Pericardium fibroblast (primary cell): ENCODE measurements around the gene RPS19BP1. TPM values are rescaled to one million over a fixed set of nuclear protein-coding genes. Genes with fewer than 3 reads are reported as not detected.

Experiments used
- total RNA-seq: library from RNA; depleted of rRNA; stranded (reverse); fragments of >200 nt; gene quantifications from 2 replicates; pipeline ENCODE4 v1.2.3, GENCODE V29; 2015

Gene RPS19BP1, protein sequence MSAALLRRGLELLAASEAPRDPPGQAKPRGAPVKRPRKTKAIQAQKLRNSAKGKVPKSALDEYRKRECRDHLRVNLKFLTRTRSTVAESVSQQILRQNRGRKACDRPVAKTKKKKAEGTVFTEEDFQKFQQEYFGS
- 98.8 and 105 TPM in 2 replicates for total RNA-seq

DNA sequence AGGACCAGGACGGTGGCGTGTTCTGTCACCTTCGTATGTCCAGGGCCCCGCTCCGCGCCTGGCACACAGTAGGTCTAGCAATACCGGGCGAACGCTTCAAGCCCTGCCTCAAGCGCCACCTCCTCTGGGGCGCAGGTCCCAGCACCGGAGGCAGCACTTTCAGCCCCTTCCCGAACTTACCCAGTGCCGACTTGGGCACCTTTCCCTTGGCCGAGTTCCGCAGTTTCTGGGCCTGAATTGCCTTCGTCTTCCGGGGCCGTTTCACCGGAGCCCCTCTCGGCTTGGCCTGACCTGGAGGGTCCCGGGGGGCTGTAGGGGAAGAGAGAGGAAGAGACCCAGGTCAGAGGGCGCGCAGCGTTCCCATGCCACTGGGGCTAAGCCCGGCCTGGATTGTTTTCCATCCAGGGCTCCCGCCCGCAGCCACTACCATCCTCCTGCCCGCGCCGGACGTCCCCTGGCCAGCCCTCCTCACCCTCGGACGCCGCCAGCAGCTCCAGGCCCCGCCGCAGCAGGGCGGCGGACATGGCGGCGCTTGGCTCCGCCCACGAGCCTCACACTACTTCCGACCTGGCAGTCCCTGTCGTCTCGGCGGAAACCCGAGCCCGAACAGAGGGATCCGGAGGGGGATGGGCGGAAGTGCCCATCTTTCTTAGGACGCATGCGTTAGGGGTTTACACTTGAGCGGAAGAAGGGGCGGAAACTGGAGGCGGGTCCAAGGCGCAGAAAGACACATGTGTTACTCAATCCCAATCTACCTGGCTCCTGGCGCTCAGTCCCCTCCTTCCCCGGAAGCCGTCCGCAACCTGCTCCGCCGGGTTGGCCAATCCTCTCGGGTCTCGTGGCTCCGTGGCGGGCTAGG, at the start of gene RPS19BP1:
Gene RPS19BP1, minus strand, starts transcription at position 534 of the 859 bp plus-strand sequence. Its CDS starts 10 bp downstream, at position 524.

DNA sequence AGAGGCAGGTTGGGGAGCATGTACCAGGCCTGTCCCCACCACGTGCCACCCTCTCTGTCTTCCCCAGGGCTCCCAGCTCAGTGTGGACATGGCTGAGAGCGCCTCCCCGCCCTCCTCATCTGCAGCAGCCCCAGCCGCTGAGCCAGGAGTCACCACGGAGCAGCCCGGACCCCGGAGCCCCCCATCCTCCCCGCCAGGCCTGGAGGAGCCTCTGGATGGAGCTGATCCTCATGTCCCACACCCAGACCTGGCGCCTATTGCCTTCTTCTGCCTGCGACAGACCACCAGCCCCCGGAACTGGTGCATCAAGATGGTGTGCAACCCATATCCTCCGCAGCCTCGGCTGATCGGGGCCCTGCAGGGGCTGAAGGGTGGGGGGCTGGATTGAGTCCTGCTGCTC, 38.1 kb upstream of the RPS19BP1 start, which contains the start of gene CACNA1I:
Gene CACNA1I, plus strand, starts transcription at position 89 of the 400 bp plus-strand sequence. Its CDS starts 0 bp downstream, at position 89.

DNA sequence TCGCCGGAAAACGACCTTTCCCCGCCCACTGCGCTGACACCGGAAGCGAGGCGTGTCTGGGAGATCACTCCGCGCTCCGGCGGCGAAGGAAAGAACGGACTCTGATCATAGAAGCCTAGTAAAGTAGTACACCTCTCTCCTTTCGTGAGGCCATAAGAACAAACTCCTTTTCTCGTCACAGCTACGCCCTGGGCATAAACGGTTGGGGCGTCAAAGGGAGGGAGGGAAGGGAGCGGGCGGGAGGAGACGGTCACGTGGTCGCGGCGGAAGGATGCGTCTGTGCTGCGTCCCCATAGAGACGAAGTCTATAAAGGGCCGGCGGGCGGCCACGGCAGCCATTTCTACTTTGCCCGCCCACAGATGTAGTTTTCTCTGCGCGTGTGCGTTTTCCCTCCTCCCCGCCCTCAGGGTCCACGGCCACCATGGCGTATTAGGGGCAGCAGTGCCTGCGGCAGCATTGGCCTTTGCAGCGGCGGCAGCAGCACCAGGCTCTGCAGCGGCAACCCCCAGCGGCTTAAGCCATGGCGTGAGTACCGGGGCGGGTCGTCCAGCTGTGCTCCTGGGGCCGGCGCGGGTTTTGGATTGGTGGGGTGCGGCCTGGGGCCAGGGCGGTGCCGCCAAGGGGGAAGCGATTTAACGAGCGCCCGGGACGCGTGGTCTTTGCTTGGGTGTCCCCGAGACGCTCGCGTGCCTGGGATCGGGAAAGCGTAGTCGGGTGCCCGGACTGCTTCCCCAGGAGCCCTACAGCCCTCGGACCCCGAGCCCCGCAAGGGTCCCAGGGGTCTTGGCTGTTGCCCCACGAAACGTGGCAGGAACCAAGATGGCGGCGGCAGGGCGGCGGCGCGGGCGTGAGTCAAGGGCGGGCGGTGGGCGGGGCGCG, 12.1 kb downstream of the RPS19BP1 start, which contains the start of gene ATF4:
Gene ATF4, plus strand, starts transcription at position 337 of the 880 bp plus-strand sequence. CDS start 884 bp downstream, outside the sequence.

DNA sequence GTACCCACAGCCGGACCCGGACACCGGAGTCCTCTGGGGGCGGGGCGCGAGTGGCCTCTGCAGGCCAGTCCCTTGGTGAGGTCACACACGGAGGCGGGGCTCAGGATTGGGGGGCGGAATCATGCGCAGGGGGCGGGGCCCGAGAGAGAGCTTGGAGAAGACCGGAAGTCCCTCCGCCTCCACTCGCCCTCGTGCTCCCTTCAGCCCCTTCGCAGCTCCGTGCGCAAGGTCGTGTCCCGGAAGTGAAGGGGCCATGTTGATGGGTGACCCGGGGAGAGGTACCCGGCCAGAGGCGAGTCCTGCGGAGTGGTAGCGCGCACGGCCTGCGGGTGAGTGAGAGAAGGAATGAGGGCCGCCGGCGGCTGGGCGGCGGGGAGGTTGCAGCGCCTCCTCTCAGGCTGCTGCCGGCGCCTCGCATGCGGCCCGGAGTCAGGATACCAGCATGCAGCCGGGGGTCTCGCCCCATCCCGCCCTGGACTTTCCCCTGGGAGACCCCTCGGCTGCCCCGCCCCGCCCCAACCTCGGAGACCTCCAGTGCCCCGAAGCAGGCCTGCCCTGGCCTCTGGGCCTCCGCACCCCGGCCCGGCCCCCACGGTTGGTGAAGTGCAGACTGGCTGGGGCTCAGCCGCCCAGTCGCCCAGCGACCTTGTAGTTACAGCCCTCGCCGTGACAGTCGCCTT, 30.3 kb downstream of the RPS19BP1 start, which contains the start of gene MIEF1:
Gene MIEF1, plus strand, starts transcription at position 182 of the 680 bp plus-strand sequence. CDS start 9,005 bp downstream, outside the sequence.

Other genes with a start within 250 kb of the RPS19BP1 start
- 2,700 and 3,654 TPM in 2 replicates for gene RPL3, start 213.1 kb downstream of the RPS19BP1 start, total RNA-seq
- 10.7 and 14.9 TPM in 2 replicates for gene SYNGR1, start 182.8 kb downstream of the RPS19BP1 start, total RNA-seq
- gene TAB1, start 133.0 kb downstream of the RPS19BP1 start, total RNA-seq = 16.5 and 17.4 TPM in 2 replicates
- 4.1 and 22.2 TPM in 2 replicates for gene MGAT3, start 75.7 kb downstream of the RPS19BP1 start, total RNA-seq
- gene MIEF1, start 30.5 kb downstream of the RPS19BP1 start, total RNA-seq = 21.0 and 21.6 TPM in 2 replicates
- 522 and 632 TPM in 2 replicates for gene ATF4, start 12.2 kb downstream of the RPS19BP1 start, total RNA-seq
- not detected in 2 replicates for gene CACNA1I, start 38.0 kb upstream of the RPS19BP1 start, total RNA-seq